RKO (cell line): ENCODE measurements around the gene AHI1.

Experiments used
- DNase-seq: peaks from one replicate; pipeline ENCODE4 v3.0.0-alpha.2; 2016; ENCODE audit warnings: low spot score

The AHI1 gene

DNA sequence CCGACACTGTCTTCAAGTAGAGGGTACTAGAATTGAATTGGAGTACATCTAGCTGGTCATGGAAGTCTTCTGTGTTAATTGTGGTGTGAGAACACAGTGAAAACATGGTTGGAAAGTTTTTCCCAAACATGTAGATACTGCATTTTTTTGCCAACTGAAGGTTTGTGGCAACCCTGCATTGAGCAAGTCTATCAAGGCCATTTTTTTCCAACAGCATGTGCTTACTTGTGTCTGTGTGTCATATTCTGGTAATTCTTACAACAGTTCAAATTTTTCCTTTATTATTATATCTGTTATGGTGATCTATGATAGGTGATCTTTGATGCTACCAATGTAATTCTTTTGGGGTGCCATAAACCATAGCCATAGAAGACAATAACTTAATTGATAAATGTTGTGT, 169.4 kb downstream of the AHI1 start:
- DNase-seq: no peak

DNA sequence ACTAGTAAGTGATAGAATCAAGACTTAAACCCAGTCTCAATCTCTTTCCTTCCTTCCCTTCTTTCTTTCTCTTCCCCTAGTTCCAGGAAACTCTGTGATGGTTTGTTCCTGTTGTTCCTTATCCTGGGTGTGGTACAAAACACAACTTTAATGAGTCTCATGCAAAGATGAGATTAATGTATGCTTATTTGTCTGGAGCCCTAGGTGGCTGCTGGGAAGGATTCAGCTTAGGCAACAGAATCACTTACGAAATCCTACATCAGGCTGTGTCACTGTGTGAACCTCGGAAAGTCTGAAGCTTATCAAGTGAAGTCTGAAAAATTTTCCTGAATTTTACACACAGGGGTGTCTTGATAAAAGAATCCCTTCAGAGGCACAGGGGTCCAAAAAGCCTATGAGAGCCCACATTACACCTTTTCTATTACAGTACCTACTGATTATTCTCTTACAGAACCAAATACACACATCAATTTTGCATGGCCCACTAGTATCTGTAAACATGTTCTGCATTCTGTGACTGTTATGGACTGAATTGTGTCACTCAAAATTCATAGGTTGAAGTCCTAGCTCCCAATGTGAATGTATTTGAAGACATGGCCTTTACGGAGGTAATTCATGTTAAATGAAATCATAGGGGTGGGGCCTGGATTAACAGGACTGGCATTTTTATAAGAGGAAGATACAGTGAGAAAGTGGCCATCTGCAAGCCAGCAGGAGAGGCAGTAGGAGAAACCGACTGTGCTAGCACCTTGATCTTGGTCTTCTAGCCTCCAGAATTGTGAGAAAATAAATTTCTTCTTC, 171.7 kb downstream of the AHI1 start:
- no peak for DNase-seq

DNA sequence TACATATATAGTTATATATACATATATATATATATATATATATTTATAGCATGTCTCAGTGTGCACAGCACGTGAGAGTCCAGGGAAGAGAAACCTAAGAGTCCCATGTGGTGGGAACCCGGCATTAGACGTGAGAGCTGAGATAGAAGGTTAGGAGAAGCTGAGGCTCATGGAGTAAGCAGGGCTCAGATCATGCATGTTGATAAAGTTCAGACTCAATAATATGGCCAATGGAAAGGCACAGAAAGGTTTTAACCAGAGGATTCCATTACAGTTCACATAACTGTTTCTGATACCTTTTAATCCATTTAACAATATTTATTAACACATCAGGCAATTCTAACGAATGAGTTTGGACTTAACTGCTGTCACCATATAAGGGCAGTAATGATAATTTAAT, 173.0 kb downstream of the AHI1 start:
- no peak for DNase-seq

DNA sequence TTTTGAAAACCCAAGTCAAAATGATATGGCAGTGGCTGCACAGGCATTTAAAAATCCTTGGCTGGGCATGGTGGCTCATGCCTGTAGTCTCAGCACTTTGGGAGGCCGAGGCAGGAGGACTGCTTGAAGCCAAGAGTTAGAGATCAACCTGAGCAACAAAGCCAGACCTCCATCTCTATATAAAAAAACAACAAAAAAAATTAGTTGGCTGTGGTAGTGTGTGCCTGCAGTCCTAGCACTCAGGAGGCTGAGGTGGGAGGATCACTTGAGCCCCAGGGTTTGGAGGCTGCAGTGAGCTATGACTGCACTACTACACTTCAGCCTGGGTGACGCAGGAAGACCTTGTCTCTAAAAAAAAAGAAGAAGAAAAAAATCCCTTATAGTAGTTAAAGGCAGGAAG, 173.6 kb downstream of the AHI1 start:
- no peak for DNase-seq

DNA sequence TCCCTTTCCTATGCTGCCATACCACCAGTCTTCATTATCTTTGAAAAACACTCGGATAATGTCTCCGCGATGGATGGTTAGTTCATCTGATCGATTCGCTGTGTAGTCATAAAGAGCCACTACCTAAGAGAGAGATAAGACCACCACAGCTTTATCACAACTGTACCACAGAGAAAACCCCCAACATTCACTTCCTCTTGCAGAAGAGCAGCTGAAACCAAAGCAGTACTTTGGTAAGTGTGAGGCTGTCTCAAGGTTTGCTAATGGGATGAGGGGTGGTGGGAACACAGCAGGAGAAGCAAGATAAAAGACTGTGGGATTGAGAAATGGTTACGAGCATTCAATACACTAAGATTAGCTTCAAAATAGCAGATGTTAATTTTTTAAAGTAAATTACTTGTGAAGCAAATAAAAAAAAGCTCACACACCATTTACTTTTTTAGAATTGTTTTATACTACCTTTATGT, 174.3 kb downstream of the AHI1 start:
- DNase-seq: no peak

DNA sequence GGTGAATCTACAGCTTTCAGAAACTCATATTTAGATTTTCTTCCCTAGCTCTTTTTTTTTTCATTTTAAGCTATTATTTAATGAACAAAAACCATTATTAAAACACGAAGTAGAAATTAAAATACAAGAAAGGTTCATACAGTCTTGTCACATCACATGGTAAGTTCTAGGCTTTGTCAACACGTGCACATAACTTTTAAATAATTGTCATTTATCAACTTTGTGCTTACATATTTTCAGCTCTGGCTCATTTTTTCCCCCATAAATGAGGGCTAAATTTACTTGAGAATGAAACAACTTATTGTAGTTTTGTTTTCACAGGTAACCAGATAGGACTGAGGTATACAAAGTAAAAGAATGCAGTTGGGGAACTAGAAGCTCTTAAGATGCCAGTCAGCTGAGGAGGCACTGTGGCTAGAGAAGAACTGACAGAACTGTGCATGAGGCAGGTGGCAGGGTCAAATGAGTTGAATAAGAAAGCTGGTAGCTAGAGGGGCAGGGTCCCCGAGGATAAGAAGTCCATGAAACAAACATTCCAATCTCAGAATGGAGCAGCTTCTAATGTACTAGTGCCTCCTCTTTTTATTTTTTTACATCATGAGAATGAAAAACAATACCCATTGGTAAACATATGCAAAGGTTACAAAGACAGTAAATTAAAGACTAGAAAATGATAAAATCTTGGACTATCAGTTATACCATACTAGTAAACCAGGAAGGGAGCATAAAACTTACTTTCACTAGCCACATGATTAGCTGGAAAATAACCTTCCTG, 174.9 kb downstream of the AHI1 start:
- DNase-seq: no peak

DNA sequence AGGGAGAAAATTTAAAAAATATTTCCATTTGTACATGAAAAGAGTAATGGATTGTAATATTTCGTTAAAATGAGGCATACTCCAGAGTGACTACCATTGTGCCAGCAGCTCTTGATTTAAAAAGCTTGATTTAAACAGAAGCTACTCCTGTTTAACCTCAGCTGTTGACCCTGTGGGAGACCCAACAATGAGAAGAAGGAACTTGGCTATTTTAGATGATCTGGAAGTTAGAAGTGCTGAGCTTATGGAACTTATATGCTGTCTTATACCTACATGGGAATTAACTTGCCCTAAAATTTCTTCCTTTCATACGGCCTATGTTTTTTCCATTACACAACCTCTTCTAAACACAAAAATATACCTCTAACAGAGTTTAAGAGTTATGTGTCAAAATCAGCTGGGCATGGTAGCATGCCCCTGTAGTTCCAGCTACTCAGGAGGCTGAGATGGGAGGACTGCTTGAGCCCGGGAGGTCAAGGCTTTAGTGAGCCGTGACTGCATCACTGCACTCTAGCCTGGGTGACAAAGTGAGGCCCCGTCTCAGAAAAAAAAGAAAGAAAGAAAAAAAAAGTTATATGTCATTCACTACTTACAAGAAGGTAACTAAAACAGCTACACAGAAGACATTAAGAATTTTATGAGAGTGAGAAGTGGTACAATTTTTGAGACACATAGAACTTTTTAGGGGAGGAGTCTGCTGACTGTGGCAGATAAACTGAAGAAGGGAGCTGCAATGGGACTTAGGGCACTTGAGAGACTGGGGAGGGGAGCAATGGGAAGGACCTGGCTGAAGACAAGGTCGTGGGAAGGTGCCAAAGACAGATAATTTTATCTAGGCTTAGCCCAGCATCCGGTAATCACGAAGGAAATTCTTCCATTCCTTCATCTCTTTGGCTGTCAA, 176.6 kb downstream of the AHI1 start:
- no peak for DNase-seq

DNA sequence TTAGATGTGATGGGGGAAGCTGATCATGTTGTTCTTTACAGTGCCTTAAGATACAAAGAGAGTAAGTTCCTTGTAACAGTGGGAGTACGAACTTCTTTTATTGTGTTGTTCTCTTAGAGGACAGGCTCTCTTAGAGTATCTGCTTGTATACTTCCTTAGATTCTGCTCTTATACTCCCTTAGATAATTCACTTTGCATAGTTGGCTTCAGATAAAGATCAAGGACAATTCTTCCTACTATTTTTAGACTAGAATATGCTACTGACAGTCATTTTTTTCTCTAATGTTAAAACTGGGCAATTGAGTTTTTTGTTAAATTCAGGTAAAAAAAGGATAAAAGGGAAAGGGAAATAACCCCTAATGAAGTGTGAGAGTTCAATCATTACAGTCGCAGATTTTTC, 177.7 kb downstream of the AHI1 start:
- DNase-seq: no peak

DNA sequence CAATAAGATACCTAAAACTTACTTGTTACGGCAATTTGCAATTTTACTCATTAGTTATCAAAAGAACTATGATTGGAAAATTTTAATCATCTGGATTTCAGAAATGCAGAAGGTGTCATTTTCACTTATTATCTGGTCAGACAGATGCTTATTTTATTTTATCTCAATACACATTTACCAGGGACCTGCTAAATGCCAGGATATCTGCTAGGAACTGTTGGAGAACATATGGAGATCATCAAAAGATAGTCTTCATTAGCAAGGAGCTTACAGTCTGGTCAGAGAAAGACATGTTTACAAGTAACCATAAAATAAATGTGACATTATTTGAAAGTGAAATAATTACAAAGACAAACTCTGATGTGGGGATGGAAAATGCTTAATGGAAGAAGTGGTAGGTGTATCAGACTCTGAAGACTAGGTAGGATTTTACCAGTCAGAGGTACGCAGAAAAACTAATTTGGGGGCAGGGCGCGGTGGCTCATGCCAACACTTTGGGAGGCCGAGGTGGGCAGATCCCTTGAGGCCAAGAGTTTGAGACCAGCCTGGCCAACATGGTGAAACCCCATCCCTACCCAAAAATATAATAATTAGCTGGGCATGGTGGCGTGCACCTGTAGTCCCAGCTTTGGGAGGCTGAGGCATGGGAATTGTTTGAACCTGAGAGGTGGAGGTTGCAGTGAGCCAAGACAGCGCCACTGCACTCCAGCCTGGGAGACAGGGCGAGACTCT, 178.6 kb downstream of the AHI1 start:
- no peak for DNase-seq

DNA sequence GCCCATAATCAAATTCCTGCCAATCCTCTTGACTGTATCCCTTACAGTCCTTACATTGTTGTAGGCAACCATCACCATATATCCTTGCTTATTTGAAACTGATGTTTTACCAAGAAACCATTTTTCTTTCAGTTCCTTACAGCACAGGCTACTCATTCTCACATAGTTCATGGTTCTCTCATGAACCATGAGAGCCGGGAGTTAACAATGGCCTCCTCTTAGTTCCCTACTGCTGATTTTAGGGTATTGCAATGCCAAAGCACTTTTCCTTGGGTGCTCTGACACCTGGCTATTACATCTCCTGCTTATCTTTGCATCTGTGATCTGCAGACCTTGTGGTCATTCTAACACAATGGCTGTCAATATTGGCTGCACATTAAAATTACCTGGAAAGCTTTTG, 183.0 kb downstream of the AHI1 start:
- no peak for DNase-seq

DNA sequence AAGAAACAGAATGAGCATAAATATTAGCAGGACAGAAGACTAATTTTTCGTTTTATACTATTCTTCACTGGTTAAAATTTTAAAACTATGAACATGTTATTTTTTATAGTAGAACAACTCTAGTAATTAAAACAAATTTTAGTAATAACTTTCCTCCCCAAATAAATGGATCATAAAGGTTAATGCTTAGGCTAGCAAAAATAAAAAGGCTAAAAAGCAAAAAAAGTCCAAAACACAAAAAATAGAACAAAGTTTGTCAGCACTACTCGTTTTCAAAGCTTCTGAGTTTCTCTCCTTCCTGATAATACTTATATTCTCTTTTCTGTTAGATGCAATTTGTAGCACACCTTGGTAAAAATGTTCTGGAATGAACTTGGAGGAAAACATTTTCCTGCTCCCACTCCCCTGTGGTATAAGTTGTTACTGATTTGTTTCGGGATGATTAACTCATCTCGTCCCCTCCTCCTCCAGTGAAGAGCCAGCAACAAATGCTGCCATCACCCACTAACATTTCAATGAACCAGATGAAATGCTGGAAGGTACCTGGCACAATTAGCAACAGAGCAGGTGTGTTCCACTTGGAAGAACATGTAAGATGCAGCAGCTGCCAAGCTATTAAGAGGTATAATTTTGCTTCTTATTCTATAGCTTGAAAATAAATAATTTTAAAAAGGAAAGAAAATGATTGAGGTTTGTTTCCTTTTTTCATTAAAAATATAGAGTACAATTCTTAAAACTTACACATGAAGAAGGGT, 185.9 kb downstream of the AHI1 start:
- no peak for DNase-seq

DNA sequence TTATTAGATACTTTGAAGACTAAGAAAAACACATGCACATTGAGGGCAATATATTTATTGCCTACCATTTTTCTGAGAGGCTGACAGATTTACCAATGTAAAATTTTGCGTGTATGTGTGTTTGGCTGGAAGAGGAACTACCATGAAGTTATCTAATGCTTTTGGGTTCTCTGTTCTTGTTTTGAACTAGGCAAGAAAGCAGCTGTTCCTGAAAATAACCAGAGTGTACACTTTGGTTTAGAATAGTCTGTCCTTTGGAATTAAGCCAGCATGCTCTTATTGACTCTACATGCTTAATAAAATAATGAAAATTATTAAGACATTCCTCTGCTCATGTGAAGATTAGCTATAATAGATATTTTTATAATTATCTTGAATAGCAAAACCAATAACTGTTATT, 187.2 kb downstream of the AHI1 start:
- no peak for DNase-seq

DNA sequence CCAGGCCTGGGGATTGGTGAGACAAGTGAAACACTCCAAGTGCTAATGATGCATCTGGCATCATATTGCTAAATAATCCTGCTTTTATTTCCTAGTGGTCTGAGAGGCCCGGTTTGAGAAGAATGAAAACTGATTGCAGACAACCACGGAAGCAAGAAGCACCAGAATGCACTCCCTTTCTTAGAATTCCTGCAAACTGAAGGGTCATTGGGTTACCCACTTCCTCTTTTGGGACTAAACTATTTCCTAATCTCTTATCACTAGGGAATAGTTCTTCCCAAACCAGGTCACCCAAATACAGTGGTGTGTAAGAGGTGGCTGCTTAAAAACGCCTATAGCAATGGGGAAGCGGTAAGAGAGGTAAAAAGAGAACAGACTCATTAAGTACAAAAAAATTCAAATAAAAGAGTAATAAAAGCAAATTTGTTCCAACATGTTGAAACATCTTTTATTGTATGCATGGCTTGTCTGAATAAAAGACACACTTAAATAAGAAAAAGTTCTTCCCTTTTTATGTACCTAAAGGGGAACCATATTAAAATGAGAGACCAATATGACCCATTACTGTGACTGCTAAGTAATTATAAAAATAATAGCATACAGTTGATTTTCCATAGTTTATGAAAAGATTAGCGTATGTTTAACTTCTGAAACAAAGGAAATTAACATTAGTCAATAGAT, 190.7 kb downstream of the AHI1 start:
- DNase-seq: no peak

DNA sequence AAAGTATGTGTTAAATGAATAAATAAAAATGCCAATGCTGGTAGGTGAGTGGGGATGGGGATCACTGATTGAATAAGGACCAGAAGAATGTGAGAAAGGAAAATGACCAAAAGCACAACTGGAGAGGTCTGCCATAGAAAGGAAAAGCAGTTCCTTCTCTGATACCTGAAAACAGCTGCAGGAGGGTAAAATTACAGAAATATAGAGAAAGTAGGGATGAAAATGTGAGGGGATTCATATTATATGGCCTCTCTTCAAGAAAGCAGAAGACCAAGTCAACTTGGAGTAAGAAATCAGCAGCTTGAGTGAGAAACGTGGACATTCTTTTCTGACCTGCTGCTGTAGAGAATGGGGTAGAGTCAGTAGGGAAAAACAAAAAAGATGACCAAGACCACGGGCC, 191.4 kb downstream of the AHI1 start:
- DNase-seq: no peak

DNA sequence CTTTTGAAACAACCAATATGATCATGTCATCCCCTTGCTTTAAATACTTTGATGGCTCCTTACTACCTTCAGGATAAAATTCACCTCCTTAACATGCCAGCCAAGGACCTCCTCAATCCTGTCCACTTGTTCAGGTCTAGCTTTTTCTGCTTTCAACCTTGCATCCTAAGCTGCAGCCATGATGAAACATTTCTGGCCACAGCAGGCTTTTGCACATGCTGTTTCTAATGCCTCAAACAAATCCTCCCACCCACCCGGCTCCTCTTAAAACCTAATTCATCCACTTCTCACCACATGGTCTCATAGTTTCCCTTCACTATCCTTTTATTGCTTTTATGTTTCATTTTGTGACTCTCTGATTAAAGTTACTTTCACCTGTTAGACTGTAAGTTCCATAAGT, 191.9 kb downstream of the AHI1 start:
- no peak for DNase-seq

DNA sequence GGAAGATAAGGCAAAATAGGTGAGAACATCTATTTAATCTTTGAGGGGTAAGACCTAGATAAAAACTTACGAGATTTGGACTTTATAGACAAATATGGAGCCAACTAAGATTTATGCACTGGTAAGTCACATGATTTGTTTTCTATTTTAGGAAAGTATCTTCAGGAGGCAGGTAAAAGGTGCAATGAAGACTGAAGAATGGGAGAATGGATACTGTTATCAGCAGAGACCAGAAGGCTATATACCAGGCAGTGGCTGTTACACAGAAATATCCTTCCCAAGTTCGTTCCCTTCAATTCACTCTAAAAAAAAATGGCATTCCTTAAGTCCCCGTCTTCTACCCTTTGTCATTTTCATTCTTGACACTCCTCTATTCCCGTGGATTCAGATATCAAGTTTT, 192.7 kb downstream of the AHI1 start:
- DNase-seq: no peak

DNA sequence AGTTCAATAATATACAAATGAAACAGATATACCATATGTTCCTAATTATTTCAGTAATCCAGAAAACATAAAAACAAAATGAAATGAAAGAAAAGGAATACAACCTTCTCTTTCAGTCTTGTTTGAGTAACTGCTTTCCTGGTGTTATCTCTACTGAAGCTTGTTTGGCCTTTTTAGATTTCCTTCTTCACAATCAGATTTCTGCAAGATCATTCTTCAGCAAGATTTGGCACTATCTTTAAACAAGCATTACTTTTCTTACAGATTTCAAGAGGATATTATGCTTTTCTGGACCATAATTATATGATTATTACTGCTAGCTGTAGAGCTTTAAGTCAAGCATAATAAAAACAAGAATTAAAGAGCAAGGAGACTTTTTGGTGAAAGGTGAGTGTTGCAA, 196.2 kb downstream of the AHI1 start:
- no peak for DNase-seq

DNA sequence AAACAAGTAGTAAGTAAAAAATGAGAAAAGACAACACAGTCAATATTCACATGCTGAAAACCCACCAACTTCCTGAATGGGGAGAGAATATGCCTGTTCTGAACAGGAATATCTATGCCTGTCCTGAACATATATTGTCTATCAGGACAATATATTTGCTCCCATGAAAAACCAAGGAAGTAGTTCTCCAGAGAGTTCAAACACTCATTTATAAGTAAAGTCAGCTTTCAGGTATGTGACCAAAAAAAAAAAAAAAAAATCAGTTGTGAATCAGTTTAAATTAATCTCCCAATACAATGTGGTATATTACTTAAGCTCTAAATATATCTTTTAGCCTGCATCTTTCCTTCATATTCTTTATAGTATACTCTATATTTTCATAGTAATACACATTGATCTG, 197.0 kb downstream of the AHI1 start:
- DNase-seq: no peak

DNA sequence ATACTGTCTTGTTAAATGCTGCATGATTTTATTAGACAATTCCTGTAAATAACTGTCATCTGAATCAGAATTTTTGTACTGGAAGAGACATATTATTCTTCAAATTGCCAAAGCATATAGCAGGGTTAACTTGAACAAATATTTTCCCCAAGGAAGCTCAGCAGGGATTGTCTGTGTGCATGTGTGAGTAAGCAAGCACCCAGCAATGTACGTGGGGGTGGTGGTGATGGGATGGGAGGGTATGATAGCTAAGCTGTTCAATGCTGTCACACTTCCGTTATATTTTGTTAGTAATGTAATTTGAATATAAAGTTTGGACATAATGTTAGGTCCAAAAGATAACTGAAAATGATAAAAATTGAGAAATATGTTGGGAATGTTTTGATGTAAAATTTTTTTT, 198.3 kb downstream of the AHI1 start:
- no peak for DNase-seq

DNA sequence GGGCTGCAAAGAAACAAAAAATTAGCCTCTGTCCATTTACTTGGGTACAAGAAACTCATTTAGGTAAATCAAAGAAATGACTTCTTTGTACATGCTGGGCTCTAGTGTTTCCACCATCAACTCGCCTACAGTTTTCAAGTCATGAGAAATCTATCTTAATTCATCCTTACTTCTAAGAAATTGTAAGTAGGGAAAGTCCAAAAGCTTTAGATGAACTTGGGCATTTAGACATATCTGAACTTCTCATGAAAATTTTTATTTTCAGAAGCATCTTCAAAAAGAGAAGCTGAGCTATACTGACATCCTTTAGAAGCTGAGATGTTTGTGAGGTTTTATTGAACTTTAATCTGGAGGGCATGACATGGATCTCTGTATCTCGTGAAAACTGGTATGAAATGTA, 199.1 kb downstream of the AHI1 start:
- DNase-seq: no peak

DNA sequence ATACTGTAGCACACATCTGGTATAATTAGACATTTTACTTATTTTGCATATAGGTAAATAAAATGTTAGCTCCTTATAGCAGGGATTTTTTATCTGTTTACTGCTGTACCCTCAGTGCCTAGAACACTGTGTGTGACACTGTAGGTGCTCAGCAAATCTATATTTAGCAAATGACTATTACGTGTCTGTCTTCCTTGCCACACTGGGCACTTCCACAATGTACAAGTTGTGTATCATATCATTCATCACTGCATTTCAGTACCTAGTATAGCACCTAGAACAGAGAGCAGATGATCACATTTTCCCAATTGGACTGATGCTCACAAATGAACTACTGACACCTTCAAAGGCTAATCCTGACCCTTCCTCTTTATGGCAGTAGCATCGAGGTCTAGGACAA, 200.8 kb downstream of the AHI1 start:
- no peak for DNase-seq
